OCI-LY3 (cell line): ENCODE results near the gene NOSIP.

Source experiments
- H2AFZ ChIP-seq: fragments of 200-600, 300-600 bp; shearing (Covaris generic); 2 replicates; pipeline ENCODE4 v1.6.0; 2014; ENCODE audit warnings: antibody characterized with exemption, low read depth, low read length
- H3K27ac ChIP-seq: fragments of 200-600, 300-600 bp; sonication (generic); 2 replicates; pipeline ENCODE4 v1.5.1; 2014; ENCODE audit warnings: mild to moderate bottlenecking, low read length, moderate library complexity, mixed read lengths
- H3K27me3 ChIP-seq: fragments of 200-600, 300-600 bp; sonication (generic); 2 replicates; pipeline ENCODE4 v1.6.1; 2014; ENCODE audit warnings: low read depth, low read length, mixed read lengths
- H3K36me3 ChIP-seq: fragments of 200-600, 300-600 bp; sonication (generic); replicated peaks from 2 replicates; pipeline ENCODE3; 2014; ENCODE audit warnings: low read depth, low read length, mixed read lengths
- H3K4me1 ChIP-seq: fragments of 300-600, 200-600 bp; sonication (generic); 2 replicates; pipeline ENCODE4 v1.6.1; 2014; ENCODE audit warnings: low read length, mixed read lengths
- H3K4me2 ChIP-seq: fragments of 200-600, 300-600 bp; sonication (generic); 2 replicates; pipeline ENCODE4 v1.6.1; 2014; ENCODE audit warnings: low read length, mixed read lengths
- H3K4me3 ChIP-seq: fragments of 300-600, 200-600 bp; sonication (generic); 2 replicates; pipeline ENCODE4 v1.5.1; 2014; ENCODE audit warnings: antibody characterized with exemption, mild to moderate bottlenecking, low read length, moderate library complexity
- H3K79me2 ChIP-seq: fragments of 300-600, 200-600 bp; shearing (Covaris generic); 2 replicates; pipeline ENCODE4 v1.6.1; 2014; ENCODE audit warnings: mild to moderate bottlenecking, low read length, mixed read lengths
- H3K9ac ChIP-seq: fragments of 300-600, 200-600 bp; shearing (Covaris generic); 2 replicates; pipeline ENCODE4 v1.6.0; 2014; ENCODE audit warnings: mild to moderate bottlenecking, low read length, moderate library complexity
- H3K9me3 ChIP-seq: fragments of 200-600, 300-600 bp; shearing (Covaris generic); 2 replicates; pipeline ENCODE4 v1.6.1; 2014; ENCODE audit warnings: low read length, mixed read lengths; ENCODE audit not compliant: insufficient read depth
- H4K20me1 ChIP-seq: fragments of 200-600, 300-600 bp; sonication (generic); 2 replicates; pipeline ENCODE4 v1.6.1; 2016; ENCODE audit warnings: low read length, mixed read lengths; ENCODE audit not compliant: insufficient read depth
- EZH2phosphoT487 ChIP-seq: fragments of 200-600 bp; shearing (Covaris generic); IDR thresholded peaks from 2 replicates; pipeline ENCODE4 v1.6.1; 2018; ENCODE audit warnings: antibody characterized with exemption, mixed run types, low read depth
- TF ChIP-seq, protein P1 (sequence below): fragments of 200-600, 300-600 bp; sonication (generic); IDR thresholded peaks from 2 replicates; pipeline ENCODE4 v1.5.1; 2014; ENCODE audit warnings: antibody characterized with exemption, low read length, low read depth

The NOSIP gene

DNA sequence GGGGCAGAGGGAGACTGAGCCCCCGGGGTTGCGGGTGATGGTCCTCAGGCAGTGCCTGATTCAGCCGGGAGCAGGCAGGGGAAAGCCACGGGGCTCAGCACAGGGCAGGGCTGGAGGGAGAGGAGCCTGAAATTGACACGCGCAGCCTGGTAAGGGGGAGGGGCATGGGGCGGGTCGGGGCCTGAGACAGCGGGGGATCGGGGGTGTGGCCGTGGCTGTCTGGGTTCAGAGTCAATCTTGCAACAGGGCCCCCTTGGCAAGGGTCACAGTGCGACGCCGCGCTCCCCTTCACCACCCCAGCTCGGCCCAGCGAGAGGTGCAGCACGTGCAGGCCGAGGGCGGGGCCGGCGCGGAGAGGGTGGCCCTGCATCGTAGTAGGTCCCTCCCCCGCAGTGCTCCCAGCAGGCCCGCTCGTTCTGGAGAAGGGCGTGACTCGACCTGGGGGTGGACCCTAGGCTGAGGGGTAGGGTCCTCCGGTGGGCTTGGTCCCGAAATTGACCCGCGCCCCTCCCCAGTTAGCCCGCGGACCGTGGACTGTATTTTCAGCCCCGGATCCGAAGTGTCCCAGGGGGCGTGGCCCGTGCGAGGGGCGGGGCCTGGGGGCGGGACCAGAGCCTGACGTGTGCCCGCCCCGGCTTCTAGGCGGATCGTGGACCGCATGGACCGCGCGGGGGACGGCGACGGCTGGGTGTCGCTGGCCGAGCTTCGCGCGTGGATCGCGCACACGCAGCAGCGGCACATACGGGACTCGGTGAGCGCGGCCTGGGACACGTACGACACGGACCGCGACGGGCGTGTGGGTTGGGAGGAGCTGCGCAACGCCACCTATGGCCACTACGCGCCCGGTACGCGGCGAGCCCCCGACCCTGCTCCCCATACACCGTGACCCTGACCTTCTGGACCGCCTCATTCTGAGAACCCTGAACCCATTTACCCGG is 46.5 kb downstream of the NOSIP start:
- no peak for TF ChIP-seq EZH2phosphoT487
- TF ChIP-seq, protein P1, sequence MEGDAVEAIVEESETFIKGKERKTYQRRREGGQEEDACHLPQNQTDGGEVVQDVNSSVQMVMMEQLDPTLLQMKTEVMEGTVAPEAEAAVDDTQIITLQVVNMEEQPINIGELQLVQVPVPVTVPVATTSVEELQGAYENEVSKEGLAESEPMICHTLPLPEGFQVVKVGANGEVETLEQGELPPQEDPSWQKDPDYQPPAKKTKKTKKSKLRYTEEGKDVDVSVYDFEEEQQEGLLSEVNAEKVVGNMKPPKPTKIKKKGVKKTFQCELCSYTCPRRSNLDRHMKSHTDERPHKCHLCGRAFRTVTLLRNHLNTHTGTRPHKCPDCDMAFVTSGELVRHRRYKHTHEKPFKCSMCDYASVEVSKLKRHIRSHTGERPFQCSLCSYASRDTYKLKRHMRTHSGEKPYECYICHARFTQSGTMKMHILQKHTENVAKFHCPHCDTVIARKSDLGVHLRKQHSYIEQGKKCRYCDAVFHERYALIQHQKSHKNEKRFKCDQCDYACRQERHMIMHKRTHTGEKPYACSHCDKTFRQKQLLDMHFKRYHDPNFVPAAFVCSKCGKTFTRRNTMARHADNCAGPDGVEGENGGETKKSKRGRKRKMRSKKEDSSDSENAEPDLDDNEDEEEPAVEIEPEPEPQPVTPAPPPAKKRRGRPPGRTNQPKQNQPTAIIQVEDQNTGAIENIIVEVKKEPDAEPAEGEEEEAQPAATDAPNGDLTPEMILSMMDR = peak; percentile 32
- Histone ChIP-seq H3K4me2 (peak overlapping the region; percentile 89), H3K9me3 (no peaks in the 10 kb centered on the region), H3K27ac (no peak overlapping the region), H3K4me1 (peaks cover 12% of the 10 kb centered on the region), H2AFZ (peak overlapping the region; percentile 48; the same call in 1 of the 2 replicates), H3K36me3 (no peaks in the 10 kb centered on the region), H3K9ac (peak overlapping the region; percentile 24; the same call in 1 of the 2 replicates), H3K4me3 (peak overlapping the region; percentile 75), H3K79me2 (no peaks in the 10 kb centered on the region), H3K27me3 (no peaks in the 10 kb centered on the region), H4K20me1 (no peaks in the 10 kb centered on the region)

GRCh38 chr19:49530708-49531107 is 49.6 kb downstream of the NOSIP start:
- H3K4me2 ChIP-seq = no peak overlapping the region
- H3K27ac ChIP-seq = no peak overlapping the region
- H2AFZ ChIP-seq = no peak overlapping the region
- no peaks in the 10 kb centered on the region for H3K79me2 ChIP-seq
- H3K36me3 ChIP-seq = no peaks in the 10 kb centered on the region
- no peaks in the 10 kb centered on the region for H4K20me1 ChIP-seq
- no peaks in the 10 kb centered on the region for H3K27me3 ChIP-seq
- no peak overlapping the region for H3K4me3 ChIP-seq
- H3K4me1 ChIP-seq = peaks cover 12% of the 10 kb centered on the region
- H3K9me3 ChIP-seq = no peaks in the 10 kb centered on the region
- TF ChIP-seq, protein P1 = no peak
- TF ChIP-seq EZH2phosphoT487 = no peak
- H3K9ac ChIP-seq = no peak overlapping the region

DNA sequence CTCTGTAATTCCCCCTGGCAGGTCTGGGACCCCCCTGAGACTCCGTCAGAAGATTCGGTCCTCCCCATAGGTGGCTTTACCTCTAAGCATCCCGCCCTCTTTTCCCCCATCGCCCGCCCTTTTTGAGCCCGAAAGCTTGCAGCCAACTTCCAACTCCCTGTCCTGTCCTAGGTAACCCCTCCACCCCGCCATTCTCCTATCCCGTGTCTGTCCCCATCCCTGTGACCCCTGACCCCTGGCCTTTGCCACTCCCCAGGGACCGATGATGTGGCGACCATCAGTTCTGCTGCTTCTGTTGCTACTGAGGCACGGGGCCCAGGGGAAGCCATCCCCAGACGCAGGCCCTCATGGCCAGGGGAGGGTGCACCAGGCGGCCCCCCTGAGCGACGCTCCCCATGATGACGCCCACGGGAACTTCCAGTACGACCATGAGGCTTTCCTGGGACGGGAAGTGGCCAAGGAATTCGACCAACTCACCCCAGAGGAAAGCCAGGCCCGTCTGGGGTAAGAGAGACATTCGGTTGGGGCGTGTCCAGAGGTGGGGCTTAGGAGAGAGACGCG is 52.1 kb downstream of the NOSIP start:
- Histone ChIP-seq H3K9ac (no peak overlapping the region), H3K4me1 (peaks cover 4% of the 10 kb centered on the region), H3K36me3 (no peaks in the 10 kb centered on the region), H3K27me3 (no peaks in the 10 kb centered on the region), H3K9me3 (no peaks in the 10 kb centered on the region), H4K20me1 (no peaks in the 10 kb centered on the region), H3K4me2 (no peak overlapping the region), H3K4me3 (no peak overlapping the region), H2AFZ (no peak overlapping the region), H3K27ac (no peak overlapping the region), H3K79me2 (no peaks in the 10 kb centered on the region)
- TF ChIP-seq, protein P1 = no peak
- TF ChIP-seq EZH2phosphoT487 = no peak

DNA sequence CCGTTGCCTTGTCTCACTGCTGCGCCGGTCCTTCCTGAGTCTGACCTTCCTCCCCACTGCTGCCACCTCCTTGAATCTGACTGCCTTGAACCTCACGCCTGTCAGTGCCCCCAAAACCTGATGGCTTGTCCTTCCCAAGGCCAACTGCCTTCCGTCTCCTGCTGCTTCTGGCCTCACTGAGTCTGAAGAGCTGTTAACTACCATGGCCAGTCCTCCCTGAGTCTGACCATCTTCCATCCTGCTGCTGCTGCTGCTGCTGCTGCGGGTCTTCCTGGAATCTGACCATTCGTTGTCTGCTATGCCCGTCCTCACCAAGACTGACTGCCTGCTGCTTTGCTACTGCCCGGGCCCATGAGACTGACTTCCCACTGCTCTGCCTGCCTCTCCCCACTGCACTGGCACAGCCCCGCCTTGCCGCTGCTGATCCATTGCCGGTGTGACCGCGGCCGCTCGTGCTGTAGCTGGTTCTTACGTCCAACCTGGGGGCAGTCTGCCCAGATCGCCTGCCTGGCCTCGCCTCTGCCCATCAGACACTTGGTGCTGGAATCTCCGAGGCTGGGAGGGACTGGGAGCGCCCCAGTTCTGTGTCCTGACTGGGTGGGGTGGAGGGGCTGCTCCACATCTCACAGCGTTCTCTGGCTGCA is 55.4 kb downstream of the NOSIP start:
- TF ChIP-seq, protein P1 = no peak
- no peak for TF ChIP-seq EZH2phosphoT487
- Histone ChIP-seq H3K36me3 (no peaks in the 10 kb centered on the region), H3K4me1 (no peaks in the 10 kb centered on the region), H3K9ac (no peak overlapping the region), H3K27me3 (no peaks in the 10 kb centered on the region), H3K27ac (no peak overlapping the region), H4K20me1 (no peaks in the 10 kb centered on the region), H3K4me2 (no peak overlapping the region), H3K4me3 (no peak overlapping the region), H3K79me2 (no peaks in the 10 kb centered on the region), H2AFZ (no peak overlapping the region), H3K9me3 (no peaks in the 10 kb centered on the region)
